ENCODE data around the gene LSM14A. TPM values are rescaled to one million over a fixed set of nuclear protein-coding genes. Genes with fewer than 3 reads are reported as not detected.

Gene LSM14A
- total and polyA plus RNA-seq, 2 of the 13 experiments (the other 11 are each of a cell fraction or from before 2014, with no cell fraction given) = 77.0 to 83.6 TPM

- 0 out of 2 replicates have a peak, but pooled peaks have one; percentile 15 for TF ChIP-seq ZNF556 (CRISPR knock-in tag; IDR thresholded peaks at IDR 0.05; ENCODE audit: borderline replicate concordance)
- peak; percentile 83 for TF ChIP-seq KAT8 (CRISPR knock-in tag; IDR thresholded peaks at IDR 0.05)
- no peak for TF ChIP-seq ZNF510 (CRISPR knock-in tag; IDR thresholded peaks at IDR 0.05; ENCODE audit: low read depth)
- no peak for TF ChIP-seq ZNF572 (CRISPR knock-in tag; IDR thresholded peaks at IDR 0.05)
- peak; percentile 59 to 71; a peak in 3 of 4 replicates for TF ChIP-seq HMGXB4 (CRISPR knock-in tag; IDR thresholded peaks at IDR 0.05; ENCODE audit: borderline replicate concordance in 1 of 2, low read depth in 1 of 2)
- no peak for TF ChIP-seq ZSCAN25 (CRISPR knock-in tag; IDR thresholded peaks at IDR 0.05)
- TF ChIP-seq ZNF12 (CRISPR knock-in tag; IDR thresholded peaks at IDR 0.05) = no peak
- TF ChIP-seq FOSL1 (CRISPR knock-in tag; IDR thresholded peaks at IDR 0.05; ENCODE audit: borderline replicate concordance) = no peak
- TF ChIP-seq TMF1 (CRISPR knock-in tag; IDR thresholded peaks at IDR 0.05; ENCODE audit: low read depth) = no peak
- TF ChIP-seq ZKSCAN1 (IDR thresholded peaks at IDR 0.05; ENCODE audit: low read length) = no peak
- peak; percentile 47; the same call in 1 of the 2 replicates for TF ChIP-seq ISL2 (CRISPR knock-in tag; IDR thresholded peaks at IDR 0.05)
- TF ChIP-seq BCLAF1 (IDR thresholded peaks at IDR 0.05) = no peak
- no peak for TF ChIP-seq JARID2 (CRISPR knock-in tag; IDR thresholded peaks at IDR 0.05; ENCODE audit: insufficient replicate concordance)
- peak; percentile 7; the same call in 1 of the 2 replicates for TF ChIP-seq ZNF563 (CRISPR knock-in tag; IDR thresholded peaks at IDR 0.05)
- no peak for TF ChIP-seq ZFYVE20 (CRISPR knock-in tag; IDR thresholded peaks at IDR 0.05; ENCODE audit: borderline replicate concordance, low read depth)
- no peak for TF ChIP-seq CBX2 (IDR thresholded peaks at IDR 0.05; ENCODE audit: low read depth, low read length)
- TF ChIP-seq CBX2 (CRISPR knock-in tag; IDR thresholded peaks at IDR 0.05; ENCODE audit: low read depth) = no peak
- TF ChIP-seq PAX8 (CRISPR knock-in tag; IDR thresholded peaks at IDR 0.05; ENCODE audit: borderline replicate concordance) = no peak
- TF ChIP-seq ZBTB42 (CRISPR knock-in tag; IDR thresholded peaks at IDR 0.05) = 0 out of 2 replicates have a peak, but pooled peaks have one; percentile 47
- TF ChIP-seq ZC3H13 (CRISPR knock-in tag; IDR thresholded peaks at IDR 0.05) = peak; percentile 45; the same call in 1 of the 2 replicates
- no peak for TF ChIP-seq NFE2 (CRISPR knock-in tag; IDR thresholded peaks at IDR 0.05)
- no peak for TF ChIP-seq XRCC5 (optimal IDR thresholded peaks at IDR 0.05; ENCODE audit: low read length)
- TF ChIP-seq POLR2AphosphoS5 (IDR thresholded peaks at IDR 0.05; ENCODE audit: low read depth, low read length) = peak; percentile 84
- peak; percentile 72; the same call in 1 of the 2 replicates for TF ChIP-seq ZBTB2 (CRISPR knock-in tag; IDR thresholded peaks at IDR 0.05; ENCODE audit: low read depth)
- no peak for TF ChIP-seq PRPF4 (IDR thresholded peaks at IDR 0.05; ENCODE audit: low read depth, low read length, poor library complexity, severe bottlenecking)
- no peak for TF ChIP-seq ZNF180 (CRISPR knock-in tag; IDR thresholded peaks at IDR 0.05; ENCODE audit: borderline replicate concordance, low read depth)
These were observed 81.9 kb downstream of the LSM14A start, which contains the start of gene GARRE1 (continued) for GRCh38 chr19:34254046-34254697.
